Thoracic aorta (tissue), 2 donors: ENCODE measurements around the gene PLEKHA6. TPM values are rescaled to one million over a fixed set of nuclear protein-coding genes. Genes with fewer than 3 reads are reported as not detected.

Source experiments
- ATAC-seq: fragments of 150-250 bp; one replicate; pipeline ENCODE4 v1.8.0; 2017; ENCODE audit warnings: low read depth; ENCODE audit not compliant: insufficient number of reproducible peaks, low FRiP score
- DNase-seq: peaks from one replicate; pipeline ENCODE4 v3.0.0-alpha.2; 2020; ENCODE audit warnings: low spot score
- H3K27ac ChIP-seq, 2 donors: fragments of 200-600 bp; sonication (generic); 1 replicate in 1 of 2; 2 replicates in 1 of 2; pipeline ENCODE4 v1.5.1; 2016; ENCODE audit warnings: mild to moderate bottlenecking in 2 of 2, moderate library complexity in 2 of 2
- H3K27me3 ChIP-seq: fragments of 200-600 bp; sonication (generic); replicated peaks from 2 replicates; pipeline ENCODE4 v1.6.0; 2016; ENCODE audit warnings: mild to moderate bottlenecking; ENCODE audit not compliant: insufficient read depth
- H3K36me3 ChIP-seq: fragments of 200-600 bp; sonication (generic); one replicate; pipeline ENCODE4 v1.5.1; 2016
- H3K4me1 ChIP-seq, 2 donors: fragments of 200-600 bp; sonication (generic); 1 replicate in 1 of 2; 2 replicates in 1 of 2; pipeline versions ENCODE4 v1.5.1 to v1.6.0; 2016; ENCODE audit warnings: low read depth in 2 of 2, mild to moderate bottlenecking in 1 of 2; ENCODE audit not compliant: control insufficient read depth in 1 of 2
- H3K4me3 ChIP-seq: fragments of 200-600 bp; sonication (generic); 2 replicates; pipeline ENCODE4 v1.5.1; 2016; ENCODE audit warnings: mild to moderate bottlenecking
- H3K9me3 ChIP-seq: fragments of 200-600 bp; sonication (generic); 2 replicates; pipeline ENCODE4 v1.5.1; 2016
- CTCF ChIP-seq: fragments of 200-600 bp; sonication (generic); IDR thresholded peaks from one replicate; pipeline ENCODE4 v1.5.1; 2019; ENCODE audit warnings: antibody characterized with exemption
- total RNA-seq, 2 donors: library from RNA; depleted of rRNA; stranded (reverse); fragments of >200 nt; gene quantifications; one replicate each; pipeline versions ENCODE4 v1.1.0 to v1.2.3, GENCODE V29; 2016

PLEKHA6 gene
- total RNA-seq, 2 donors from 2014 or later = 5.1 to 6.9 TPM

- Histone ChIP-seq H3K27ac (no peak overlapping the region), H3K9me3 (no peaks in the 10 kb centered on the region), H3K36me3 (no peaks in the 10 kb centered on the region), H3K4me1 (no peaks in the 10 kb centered on the region), H3K4me3 (no peak overlapping the region), H3K27me3 (no peaks in the 10 kb centered on the region)
- DNase-seq (no peak), ATAC-seq (no peak)
- TF ChIP-seq CTCF = no peak
These were observed 167.7 kb downstream of the PLEKHA6 start for GRCh38 chr1:204192046-204192445.

- Histone ChIP-seq H3K27me3 (no peaks in the 10 kb centered on the region), H3K9me3 (no peaks in the 10 kb centered on the region), H3K4me1 (no peaks in the 10 kb centered on the region), H3K36me3 (no peaks in the 10 kb centered on the region), H3K4me3 (no peak overlapping the region), H3K27ac (no peak overlapping the region)
- no peak for ATAC-seq
- no peak for DNase-seq
- no peak for TF ChIP-seq CTCF
These were observed 168.3 kb downstream of the PLEKHA6 start for GRCh38 chr1:204191456-204191855.

GRCh38 chr1:204190212-204191211 lies 169.2 kb downstream of the PLEKHA6 start:
- no peak for TF ChIP-seq CTCF
- DNase-seq (no peak), ATAC-seq (no peak)
- Histone ChIP-seq H3K27ac (no peak overlapping the region), H3K36me3 (no peaks in the 10 kb centered on the region), H3K4me1 (no peaks in the 10 kb centered on the region), H3K9me3 (no peaks in the 10 kb centered on the region), H3K4me3 (peak overlapping the region; percentile 41), H3K27me3 (no peaks in the 10 kb centered on the region)

- ATAC-seq (no peak), DNase-seq (no peak)
- H3K27me3 ChIP-seq = no peaks in the 10 kb centered on the region
- no peak for TF ChIP-seq CTCF
- no peaks in the 10 kb centered on the region for H3K4me1 ChIP-seq
- no peak overlapping the region for H3K4me3 ChIP-seq
- H3K9me3 ChIP-seq = no peaks in the 10 kb centered on the region
- no peaks in the 10 kb centered on the region for H3K36me3 ChIP-seq
- H3K27ac ChIP-seq = no peak overlapping the region
These were observed 170.6 kb downstream of the PLEKHA6 start for GRCh38 chr1:204188959-204189639.

- DNase-seq = no peak
- no peak overlapping the region for H3K4me3 ChIP-seq
- ATAC-seq = no peak
- no peaks in the 10 kb centered on the region for H3K36me3 ChIP-seq
- no peak overlapping the region for H3K27ac ChIP-seq
- H3K27me3 ChIP-seq = no peaks in the 10 kb centered on the region
- no peaks in the 10 kb centered on the region for H3K9me3 ChIP-seq
- H3K4me1 ChIP-seq = no peaks in the 10 kb centered on the region
- no peak for TF ChIP-seq CTCF
These were observed 173.1 kb downstream of the PLEKHA6 start for GRCh38 chr1:204186597-204186996.
